GM23338 (cell line): Measurements from ENCODE around the gene ERP27. TPM values are rescaled to one million over a fixed set of nuclear protein-coding genes. Genes with fewer than 3 reads are reported as not detected.

ENCODE experiments used
- ATAC-seq: fragments of 200-7000 bp; cut with Tn5 transposase; 3 replicates; pipeline ENCODE4 v1.9.1; 2020
- DNase-seq: peaks from one replicate; pipeline ENCODE4 v3.0.0-alpha.2; 2015; ENCODE audit warnings: low spot score
- H2AFZ ChIP-seq: fragments of 200-600 bp; sonication (generic); 2 replicates; pipeline ENCODE4 v1.8.0; 2016; ENCODE audit warnings: antibody characterized with exemption, mild to moderate bottlenecking, moderate library complexity
- H3F3A ChIP-seq: fragments of 200-600 bp; sonication (generic); replicated peaks from 2 replicates; pipeline ENCODE4 v1.8.0; 2017; ENCODE audit warnings: antibody characterized with exemption, mixed run types, low read depth
- H3K27ac ChIP-seq: fragments of 200-600 bp; sonication (generic); 2 replicates; pipeline ENCODE4 v1.6.1; 2016; ENCODE audit warnings: low read depth
- H3K27me3 ChIP-seq: fragments of 200-600 bp; sonication (generic); 2 replicates; pipeline ENCODE4 v1.8.0; 2016; ENCODE audit warnings: mild to moderate bottlenecking, mixed run types, moderate library complexity; ENCODE audit not compliant: insufficient read depth
- H3K36me3 ChIP-seq: fragments of 200-600 bp; sonication (generic); 2 replicates; pipeline ENCODE4 v1.8.0; 2016; ENCODE audit warnings: mild to moderate bottlenecking; ENCODE audit not compliant: insufficient read depth
- H3K4me1 ChIP-seq: fragments of 200-600 bp; sonication (generic); 2 replicates; pipeline ENCODE4 v1.8.0; 2016; ENCODE audit warnings: mild to moderate bottlenecking, moderate library complexity; ENCODE audit not compliant: insufficient read depth
- H3K4me2 ChIP-seq: fragments of 200-600 bp; sonication (generic); 2 replicates; pipeline ENCODE4 v1.7.1; 2017; ENCODE audit warnings: mixed run types
- H3K4me3 ChIP-seq: fragments of 200-600 bp; sonication (generic); 2 replicates; pipeline ENCODE4 v1.6.1; 2016; ENCODE audit warnings: mixed run types
- H3K79me2 ChIP-seq: fragments of 200-600 bp; sonication (generic); replicated peaks from 2 replicates; pipeline ENCODE4 v1.8.0; 2017; ENCODE audit warnings: mild to moderate bottlenecking; ENCODE audit not compliant: insufficient read depth
- H3K9me2 ChIP-seq: fragments of 200-600 bp; sonication (generic); 2 replicates; pipeline ENCODE4 v1.8.0; 2017; ENCODE audit not compliant: insufficient read depth
- H4K20me1 ChIP-seq: fragments of 200-600 bp; sonication (generic); replicated peaks from 2 replicates; pipeline ENCODE4 v1.8.0; 2017; ENCODE audit warnings: mild to moderate bottlenecking; ENCODE audit not compliant: insufficient read depth
- H3K27ac Mint-ChIP-seq: 2 replicates; pipeline ENCODE4 v1.8.0; 2020; ENCODE audit warnings: inconsistent platforms, mild to moderate bottlenecking, moderate library complexity, mixed read lengths
- H3K27me3 Mint-ChIP-seq: 3 replicates; pipeline ENCODE4 v1.8.0; 2022; ENCODE audit warnings: low read depth, mild to moderate bottlenecking, moderate library complexity, mixed read lengths, inconsistent platforms; ENCODE audit not compliant: insufficient read depth, poor library complexity
- H3K36me3 Mint-ChIP-seq: 3 replicates; pipeline ENCODE4 v1.8.0; 2021; ENCODE audit warnings: low read depth, mild to moderate bottlenecking, inconsistent platforms, moderate library complexity, mixed read lengths
- H3K4me1 Mint-ChIP-seq: 3 replicates; pipeline ENCODE4 v1.8.0; 2020; ENCODE audit warnings: mild to moderate bottlenecking, inconsistent platforms, mixed read lengths
- H3K4me3 Mint-ChIP-seq: 3 replicates; pipeline ENCODE4 v1.8.0; 2021; ENCODE audit warnings: moderate library complexity, mild to moderate bottlenecking, inconsistent platforms, mixed read lengths
- H3K9me3 Mint-ChIP-seq: 3 replicates; pipeline ENCODE4 v1.8.0; 2020; ENCODE audit warnings: moderate library complexity, mild to moderate bottlenecking, inconsistent platforms, mixed read lengths
- CREB1 ChIP-seq: fragments of 250-450 bp; sonication (Bioruptor Pico); IDR thresholded peaks from 2 replicates; pipeline ENCODE4 v1.5.0; 2020; ENCODE audit warnings: low read depth, mild to moderate bottlenecking, moderate library complexity
- EZH2phosphoT487 ChIP-seq: fragments of 200-600 bp; sonication (generic); IDR thresholded peaks from one replicate; pipeline ENCODE4 v1.8.1; 2018; ENCODE audit warnings: antibody characterized with exemption; ENCODE audit not compliant: unreplicated experiment
- JUNB ChIP-seq: IDR thresholded peaks from one replicate; pipeline ENCODE4 v1.6.1; 2016; ENCODE audit warnings: antibody characterized with exemption; ENCODE audit not compliant: unreplicated experiment
- NANOG ChIP-seq: IDR thresholded peaks from 2 replicates; pipeline ENCODE4 v1.6.1; 2016; ENCODE audit warnings: antibody characterized with exemption, borderline replicate concordance
- STAT1 ChIP-seq: IDR thresholded peaks from one replicate; pipeline ENCODE4 v1.6.1; 2016; ENCODE audit warnings: antibody characterized with exemption; ENCODE audit not compliant: unreplicated experiment
- ZNF114 ChIP-seq: fragments of 250-450 bp; sonication (Bioruptor Pico); IDR thresholded peaks from 2 replicates; pipeline ENCODE4 v1.5.0; 2020; ENCODE audit warnings: mild to moderate bottlenecking, moderate library complexity
- ZNF331 ChIP-seq: fragments of 250-450 bp; sonication (Bioruptor Pico); IDR thresholded peaks from 2 replicates; pipeline ENCODE4 v1.5.0; 2020; ENCODE audit warnings: low read depth, mild to moderate bottlenecking, moderate library complexity
- polyA plus RNA-seq: library from polyadenylated mRNA; unstranded; fragments of >200 nt; fragmentation: Nextera tagmentation; extraction: Ambion mirVana; gene quantifications from 2 replicates; pipeline ENCODE4 v1.2.1, GENCODE V29; 2016
- total RNA-seq: library from RNA; depleted of rRNA; stranded (reverse); fragments of >200 nt; shearing (Covaris generic); gene quantifications from 2 replicates; pipeline ENCODE4 v1.2.3, GENCODE V29; 2014
- TF ChIP-seq, protein P1 (sequence below): IDR thresholded peaks from one replicate; pipeline ENCODE4 v1.6.1; 2018; ENCODE audit warnings: antibody characterized with exemption; ENCODE audit not compliant: unreplicated experiment
- TF ChIP-seq, protein P2 (sequence below), 2 experiments: fragments of 200-600 bp in 1 of 2; sonication (generic) in 1 of 2; conservative IDR thresholded peaks; 2 replicates each; pipeline versions ENCODE4 v1.5.1 to v1.6.1; 2016 to 2017; ENCODE audit warnings: antibody characterized with exemption in 2 of 2, low read depth in 2 of 2, mild to moderate bottlenecking in 2 of 2, moderate library complexity in 1 of 2

The ERP27 gene
- total and polyA plus RNA-seq, 2 experiments from 2014 or later: not detected

DNA sequence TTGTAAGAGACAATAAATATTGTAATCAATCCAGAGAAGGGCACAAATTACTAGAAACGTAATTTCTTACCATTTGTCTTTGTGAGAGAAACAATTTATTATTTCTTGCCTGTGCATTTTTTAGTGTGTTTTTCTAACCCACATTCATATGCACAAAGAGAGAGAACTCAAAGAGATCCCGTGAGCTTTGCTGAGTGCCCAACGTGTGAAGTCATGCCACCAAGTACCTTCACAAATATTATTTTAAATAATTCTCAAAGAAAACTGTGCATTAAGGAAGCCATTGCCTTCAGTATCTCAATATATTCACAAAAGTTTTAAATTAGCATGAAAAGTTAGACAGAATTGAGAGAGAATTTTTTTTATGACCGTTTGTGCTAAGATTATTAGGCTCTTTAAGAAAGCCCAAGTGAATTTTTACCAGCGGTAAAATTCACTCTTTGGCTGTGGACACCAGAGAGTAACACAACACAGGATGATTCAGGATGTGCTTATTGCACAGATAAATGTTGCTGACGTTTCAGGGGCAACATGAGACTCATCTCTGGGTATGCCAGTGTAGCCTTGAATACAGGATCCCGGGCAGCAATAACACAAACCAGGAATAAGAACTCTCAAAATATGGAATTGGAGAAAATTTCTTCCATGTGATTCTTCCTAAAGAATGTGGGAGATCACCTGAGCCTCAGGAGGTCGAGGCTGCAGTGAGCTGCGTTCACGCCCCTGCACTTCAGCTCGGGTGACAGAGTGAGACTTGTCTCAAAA, 20.2 kb upstream of the ERP27 start (continued):
- TF ChIP-seq, protein P1, sequence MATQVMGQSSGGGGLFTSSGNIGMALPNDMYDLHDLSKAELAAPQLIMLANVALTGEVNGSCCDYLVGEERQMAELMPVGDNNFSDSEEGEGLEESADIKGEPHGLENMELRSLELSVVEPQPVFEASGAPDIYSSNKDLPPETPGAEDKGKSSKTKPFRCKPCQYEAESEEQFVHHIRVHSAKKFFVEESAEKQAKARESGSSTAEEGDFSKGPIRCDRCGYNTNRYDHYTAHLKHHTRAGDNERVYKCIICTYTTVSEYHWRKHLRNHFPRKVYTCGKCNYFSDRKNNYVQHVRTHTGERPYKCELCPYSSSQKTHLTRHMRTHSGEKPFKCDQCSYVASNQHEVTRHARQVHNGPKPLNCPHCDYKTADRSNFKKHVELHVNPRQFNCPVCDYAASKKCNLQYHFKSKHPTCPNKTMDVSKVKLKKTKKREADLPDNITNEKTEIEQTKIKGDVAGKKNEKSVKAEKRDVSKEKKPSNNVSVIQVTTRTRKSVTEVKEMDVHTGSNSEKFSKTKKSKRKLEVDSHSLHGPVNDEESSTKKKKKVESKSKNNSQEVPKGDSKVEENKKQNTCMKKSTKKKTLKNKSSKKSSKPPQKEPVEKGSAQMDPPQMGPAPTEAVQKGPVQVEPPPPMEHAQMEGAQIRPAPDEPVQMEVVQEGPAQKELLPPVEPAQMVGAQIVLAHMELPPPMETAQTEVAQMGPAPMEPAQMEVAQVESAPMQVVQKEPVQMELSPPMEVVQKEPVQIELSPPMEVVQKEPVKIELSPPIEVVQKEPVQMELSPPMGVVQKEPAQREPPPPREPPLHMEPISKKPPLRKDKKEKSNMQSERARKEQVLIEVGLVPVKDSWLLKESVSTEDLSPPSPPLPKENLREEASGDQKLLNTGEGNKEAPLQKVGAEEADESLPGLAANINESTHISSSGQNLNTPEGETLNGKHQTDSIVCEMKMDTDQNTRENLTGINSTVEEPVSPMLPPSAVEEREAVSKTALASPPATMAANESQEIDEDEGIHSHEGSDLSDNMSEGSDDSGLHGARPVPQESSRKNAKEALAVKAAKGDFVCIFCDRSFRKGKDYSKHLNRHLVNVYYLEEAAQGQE: no peak
- TF ChIP-seq NANOG: no peak
- TF ChIP-seq ZNF331 (CRISPR knock-in tag): no peak
- no peak for TF ChIP-seq STAT1

DNA sequence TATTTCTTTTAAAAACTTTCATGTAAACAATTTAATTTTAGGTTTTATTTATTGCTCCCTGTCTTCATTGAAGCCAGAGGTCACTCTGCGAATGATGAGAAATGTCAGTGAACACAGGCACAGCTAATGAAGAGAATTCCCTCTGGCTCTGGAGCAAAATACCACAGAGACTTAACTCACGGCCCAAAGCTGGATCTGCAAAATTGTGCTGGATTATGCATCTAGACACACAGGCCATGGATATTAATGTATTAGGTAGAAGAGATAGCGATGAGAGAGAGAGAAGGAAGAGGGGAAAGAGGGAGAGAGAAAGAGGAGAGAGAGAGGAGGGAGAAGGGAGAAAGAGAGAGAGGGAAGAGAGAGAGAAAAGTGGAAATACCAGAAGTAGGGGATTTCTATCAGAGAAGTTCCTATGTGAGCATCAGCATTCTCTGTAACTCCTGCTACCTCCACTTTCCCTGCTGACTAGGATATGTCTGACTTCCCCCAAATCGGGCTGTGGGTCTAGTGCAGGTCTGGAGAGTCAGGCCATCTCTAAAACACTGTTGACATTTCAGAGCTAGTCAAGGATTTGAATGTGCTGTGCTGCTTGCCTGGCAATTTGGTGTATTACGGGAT, 19.3 kb upstream of the ERP27 start:
- Histone ChIP-seq H3K9me2 (no peaks in the 10 kb centered on the region), H3K27me3 (no peaks in the 10 kb centered on the region), H3K4me2 (no peak overlapping the region), H3K4me1 (no peaks in the 10 kb centered on the region), H3K4me3 (no peak overlapping the region), H4K20me1 (no peaks in the 10 kb centered on the region), H2AFZ (peak overlapping the region; percentile 64; the same call in 1 of the 2 replicates), H3F3A (no peaks in the 10 kb centered on the region), H3K36me3 (no peaks in the 10 kb centered on the region), H3K79me2 (no peaks in the 10 kb centered on the region), H3K27ac (no peak overlapping the region)
- Mint-ChIP-seq H3K9me3 (no peaks in the 10 kb centered on the region), H3K27ac (no peak overlapping the region), H3K4me1 (peaks cover 18% of the 10 kb centered on the region), H3K4me3 (no peak overlapping the region), H3K36me3 (no peaks in the 10 kb centered on the region), H3K27me3 (no peaks in the 10 kb centered on the region)
- DNase-seq (no peak), ATAC-seq (no peak)
- no peak for TF ChIP-seq ZNF114
- TF ChIP-seq ZNF331 (CRISPR knock-in tag): no peak
- TF ChIP-seq, protein P2, sequence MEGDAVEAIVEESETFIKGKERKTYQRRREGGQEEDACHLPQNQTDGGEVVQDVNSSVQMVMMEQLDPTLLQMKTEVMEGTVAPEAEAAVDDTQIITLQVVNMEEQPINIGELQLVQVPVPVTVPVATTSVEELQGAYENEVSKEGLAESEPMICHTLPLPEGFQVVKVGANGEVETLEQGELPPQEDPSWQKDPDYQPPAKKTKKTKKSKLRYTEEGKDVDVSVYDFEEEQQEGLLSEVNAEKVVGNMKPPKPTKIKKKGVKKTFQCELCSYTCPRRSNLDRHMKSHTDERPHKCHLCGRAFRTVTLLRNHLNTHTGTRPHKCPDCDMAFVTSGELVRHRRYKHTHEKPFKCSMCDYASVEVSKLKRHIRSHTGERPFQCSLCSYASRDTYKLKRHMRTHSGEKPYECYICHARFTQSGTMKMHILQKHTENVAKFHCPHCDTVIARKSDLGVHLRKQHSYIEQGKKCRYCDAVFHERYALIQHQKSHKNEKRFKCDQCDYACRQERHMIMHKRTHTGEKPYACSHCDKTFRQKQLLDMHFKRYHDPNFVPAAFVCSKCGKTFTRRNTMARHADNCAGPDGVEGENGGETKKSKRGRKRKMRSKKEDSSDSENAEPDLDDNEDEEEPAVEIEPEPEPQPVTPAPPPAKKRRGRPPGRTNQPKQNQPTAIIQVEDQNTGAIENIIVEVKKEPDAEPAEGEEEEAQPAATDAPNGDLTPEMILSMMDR (conservative IDR thresholded peaks at IDR 0.05; ENCODE audit: low read depth in 2 of 2): no peak
- TF ChIP-seq NANOG: no peak
- no peak for TF ChIP-seq JUNB
- TF ChIP-seq CREB1 (CRISPR knock-in tag): no peak
- TF ChIP-seq STAT1: no peak
- TF ChIP-seq EZH2phosphoT487: no peak
